Panc1 (cell line): Measurements from ENCODE around the gene PLD1. TPM values are rescaled to one million over a fixed set of nuclear protein-coding genes. Genes with fewer than 3 reads are reported as not detected.

Experiments used
- ATAC-seq: fragments of 200-7000 bp; cut with Tn5 transposase; 2 replicates; pipeline ENCODE4 v1.9.1; 2020; ENCODE audit warnings: mild to moderate bottlenecking, moderate library complexity
- BruUV-seq: library from RNA; stranded (reverse); fragments of 400-500 nt; replicated peaks from 2 replicates; lab custom pipeline; 2021; lab: Mats Ljungman, UMichigan
- CTCF ChIA-PET: fragments of 300-600 bp; sonication (Branson Sonifier 250); formaldehyde crosslinking; loops from one replicate; lab custom pipeline; 2022; ENCODE audit warnings: antibody characterized with exemption; lab: Charles Lee
- POLR2A ChIA-PET: fragments of 300-600 bp; sonication (Branson Sonifier 250); formaldehyde crosslinking; loops from one replicate; lab custom pipeline; 2022; ENCODE audit warnings: antibody characterized with exemption; lab: Charles Lee
- DNase-seq: peaks from one replicate; pipeline ENCODE4 v3.0.0-alpha.2; 2010; ENCODE audit warnings: low read depth, low spot score
- H3K27ac ChIP-seq: 2 replicates; pipeline ENCODE4 v1.5.1; 2011; ENCODE audit warnings: mild to moderate bottlenecking, low read length, inconsistent platforms
- H3K27me3 ChIP-seq: fragments of 200-500 bp; sonication (Bioruptor generic); 2 replicates; pipeline ENCODE4 v1.6.0; 2014; ENCODE audit warnings: low read length, inconsistent platforms; ENCODE audit not compliant: control insufficient read depth, insufficient read depth
- H3K36me3 ChIP-seq: fragments of 200-500 bp; sonication (Bioruptor generic); 2 replicates; pipeline ENCODE4 v1.5.1; 2014; ENCODE audit warnings: inconsistent platforms, mild to moderate bottlenecking, low read length, moderate library complexity; ENCODE audit not compliant: control insufficient read depth, insufficient read depth
- H3K4me1 ChIP-seq: 2 replicates; pipeline ENCODE4 v1.5.1; 2011; ENCODE audit warnings: inconsistent platforms, mild to moderate bottlenecking, low read length, moderate library complexity; ENCODE audit not compliant: control insufficient read depth, insufficient read depth
- H3K4me3 ChIP-seq, 2 experiments: 2 replicates each; pipeline ENCODE4 v1.5.1; 2011 to 2012; ENCODE audit warnings: low read depth in 2 of 2, low read length in 2 of 2, mild to moderate bottlenecking in 2 of 2, inconsistent platforms in 1 of 2, moderate library complexity in 1 of 2
- H3K9me3 ChIP-seq: fragments of 200-500 bp; sonication (Bioruptor generic); 2 replicates; pipeline ENCODE4 v1.5.1; 2014; ENCODE audit warnings: low read depth, mild to moderate bottlenecking, inconsistent platforms, low read length, moderate library complexity; ENCODE audit not compliant: control insufficient read depth, insufficient read depth
- CTCF ChIP-seq: fragments of 450-650 bp; IDR thresholded peaks from 2 replicates; pipeline ENCODE4 v1.5.1; 2017; ENCODE audit warnings: mild to moderate bottlenecking
- POLR2AphosphoS5 ChIP-seq: IDR thresholded peaks from 2 replicates; pipeline ENCODE4 v1.6.1; 2012; ENCODE audit warnings: mild to moderate bottlenecking, low read depth, low read length, moderate library complexity
- REST ChIP-seq, 2 experiments: IDR thresholded peaks; 2 replicates each; pipeline ENCODE4 v1.6.1; 2011 to 2012; ENCODE audit warnings: low read depth in 2 of 2, control low read depth in 1 of 2, low read length in 1 of 2, mild to moderate bottlenecking in 1 of 2, moderate library complexity in 1 of 2; ENCODE audit not compliant: insufficient read depth in 1 of 2
- SIN3A ChIP-seq: IDR thresholded peaks from 2 replicates; pipeline ENCODE4 v1.6.1; 2012; ENCODE audit warnings: low read depth, mild to moderate bottlenecking, low read length, moderate library complexity, borderline replicate concordance; ENCODE audit not compliant: insufficient read depth
- TCF7L2 ChIP-seq: IDR thresholded peaks from 2 replicates; pipeline ENCODE4 v1.6.1; 2011; ENCODE audit warnings: mild to moderate bottlenecking, low read depth, low read length, inconsistent platforms
- in situ Hi-C: cut with HindIII; loops from 2 replicates; pipeline ENCODE4 v1.10.0; 2016; ENCODE audit warnings: low sequenced_read_pairs, low pct_unique_long_range_greater_than_20kb
- intact Hi-C: fragments of 100-400 bp; cut with micrococcal nuclease; formaldehyde crosslinking; loops from one replicate; pipeline ENCODE4 v1.10.0; 2022; ENCODE audit not compliant: unreplicated experiment
- total RNA-seq: library from RNA; stranded (reverse); gene quantifications from one replicate; pipeline ENCODE4 v1.2.1, GENCODE V29; 2021; ENCODE audit not compliant: unreplicated experiment

The PLD1 gene
- total RNA-seq, 1 experiment from 2014 or later = 20.6 TPM

- Histone ChIP-seq H3K27ac (peak overlapping the region; percentile 78), H3K4me3 (no peak overlapping the region), H3K27me3 (no peaks in the 10 kb centered on the region), H3K4me1 (peaks cover 66% of the 10 kb centered on the region), H3K36me3 (no peaks in the 10 kb centered on the region), H3K9me3 (no peaks in the 10 kb centered on the region)
- no peak for ATAC-seq
- in situ Hi-C loops = no loop called here
- TF ChIP-seq POLR2AphosphoS5 (no peak), CTCF (no peak), SIN3A (no peak), REST (IDR thresholded peaks at IDR 0.05; ENCODE audit: insufficient read depth in 1 of 2, low read depth in 2 of 2, low read length in 1 of 2) (no peak), TCF7L2 (no peak)
- ChIA-PET POLR2A (interaction anchor here (0.5 to 1.1 kb wide), 2 partner anchors 20 to 142 kb away, joined by 3 to 4 read pairs; no protein-coding TSS in a partner anchor), CTCF (interaction anchor here (0.5 kb wide), 1 partner anchor 77 kb away, joined by 3 read pairs; no protein-coding TSS in a partner anchor)
- DNase-seq = no peak
- intact Hi-C loops = no loop called here
- no TSS peak for BruUV-seq
Measured at GRCh38 chr3:171789759-171790505, 20.4 kb downstream of the PLD1 start.

GRCh38 chr3:171788546-171789351 is 21.5 kb downstream of the PLD1 start:
- Histone ChIP-seq H3K9me3 (no peaks in the 10 kb centered on the region), H3K4me1 (peaks cover 78% of the 10 kb centered on the region), H3K27me3 (no peaks in the 10 kb centered on the region), H3K27ac (peak overlapping the region; percentile 48), H3K4me3 (no peak overlapping the region), H3K36me3 (no peaks in the 10 kb centered on the region)
- CTCF ChIA-PET = interaction anchor here (1.2 kb wide), 1 partner anchor 16 kb away, joined by 3 read pairs; no protein-coding TSS in a partner anchor
- BruUV-seq = no TSS peak
- intact Hi-C loops (no loop called here), in situ Hi-C loops (no loop called here)
- TF ChIP-seq TCF7L2 (peak; percentile 83), CTCF (peak; percentile 48), POLR2AphosphoS5 (no peak)
- POLR2A ChIA-PET = interaction anchor here (1.1 to 1.2 kb wide), 2 partner anchors 18 to 21 kb away, joined by 3 read pairs; no protein-coding TSS in a partner anchor
- DNase-seq = no peak
- ATAC-seq = no peak
